Astrocyte (in vitro differentiated cells and primary cell): ENCODE data around the gene SLC7A8. TPM values are rescaled to one million over a fixed set of nuclear protein-coding genes. Genes with fewer than 3 reads are reported as not detected.

Source experiments
- DNase-seq: peaks from one replicate; pipeline ENCODE4 v3.0.0-alpha.2; 2010; ENCODE audit warnings: low read depth
- FAIRE-seq: peaks from 2 replicates; lab custom pipeline; 2011; peaks lifted over from hg19 to GRCh38; lab: Jason Lieb, UNC
- H2AFZ ChIP-seq: 2 replicates; pipeline ENCODE4 v1.6.0; 2012; ENCODE audit warnings: low read depth, low read length, inconsistent platforms
- H3K27ac ChIP-seq: 2 replicates; pipeline ENCODE4 v1.5.1; 2011; ENCODE audit warnings: low read depth, low read length, inconsistent platforms
- H3K27me3 ChIP-seq: 2 replicates; pipeline ENCODE4 v1.6.0; 2011; ENCODE audit warnings: low read length, inconsistent platforms; ENCODE audit not compliant: insufficient read depth
- H3K36me3 ChIP-seq: 2 replicates; pipeline ENCODE4 v1.5.1; 2011; ENCODE audit warnings: low read length, inconsistent platforms; ENCODE audit not compliant: insufficient read depth
- H3K4me1 ChIP-seq: 2 replicates; pipeline ENCODE4 v1.5.1; 2011; ENCODE audit warnings: low read length, inconsistent platforms; ENCODE audit not compliant: insufficient read depth
- H3K4me2 ChIP-seq: 2 replicates; pipeline ENCODE4 v1.6.0; 2012; ENCODE audit warnings: low read length, inconsistent platforms
- H3K4me3 ChIP-seq: 2 replicates; pipeline ENCODE4 v1.5.1; 2011; ENCODE audit warnings: low read depth, mild to moderate bottlenecking, low read length, inconsistent platforms; ENCODE audit not compliant: insufficient read depth
- H3K79me2 ChIP-seq: 2 replicates; pipeline ENCODE4 v1.6.0; 2012; ENCODE audit warnings: mild to moderate bottlenecking, low read length, inconsistent platforms; ENCODE audit not compliant: insufficient read depth
- H3K9ac ChIP-seq: 2 replicates; pipeline ENCODE4 v1.6.0; 2012; ENCODE audit warnings: mild to moderate bottlenecking, low read length, inconsistent platforms
- H3K9me3 ChIP-seq: 2 replicates; pipeline ENCODE4 v1.5.1; 2012; ENCODE audit warnings: low read depth, mild to moderate bottlenecking, low read length, inconsistent platforms; ENCODE audit not compliant: insufficient read depth
- H4K20me1 ChIP-seq: 2 replicates; pipeline ENCODE4 v1.6.0; 2012; ENCODE audit warnings: low read length, inconsistent platforms; ENCODE audit not compliant: insufficient read depth
- H3K27ac Mint-ChIP-seq: one replicate; pipeline ENCODE4 v1.8.0; 2021; ENCODE audit warnings: mild to moderate bottlenecking, mixed read lengths; ENCODE audit not compliant: unreplicated experiment
- H3K27me3 Mint-ChIP-seq: one replicate; pipeline ENCODE4 v1.8.0; 2021; ENCODE audit warnings: low read depth, mixed read lengths; ENCODE audit not compliant: unreplicated experiment
- H3K36me3 Mint-ChIP-seq: one replicate; pipeline ENCODE4 v1.8.0; 2021; ENCODE audit warnings: low read depth, mixed read lengths; ENCODE audit not compliant: unreplicated experiment
- H3K4me1 Mint-ChIP-seq: one replicate; pipeline ENCODE4 v1.8.0; 2021; ENCODE audit warnings: low read depth, mixed read lengths; ENCODE audit not compliant: unreplicated experiment
- H3K4me3 Mint-ChIP-seq: one replicate; pipeline ENCODE4 v1.8.0; 2021; ENCODE audit warnings: mild to moderate bottlenecking, moderate library complexity, mixed read lengths; ENCODE audit not compliant: unreplicated experiment
- H3K9me3 Mint-ChIP-seq: one replicate; pipeline ENCODE4 v1.8.0; 2021; ENCODE audit warnings: mild to moderate bottlenecking, mixed read lengths; ENCODE audit not compliant: unreplicated experiment
- CTCF ChIP-seq: IDR thresholded peaks from 2 replicates; pipeline ENCODE4 v1.5.1; 2011; ENCODE audit warnings: low read depth, mild to moderate bottlenecking, inconsistent platforms, low read length, moderate library complexity; ENCODE audit not compliant: insufficient read depth
- EZH2 ChIP-seq: IDR thresholded peaks from 2 replicates; pipeline ENCODE4 v1.6.1; 2012; ENCODE audit warnings: mild to moderate bottlenecking, low read length, inconsistent platforms; ENCODE audit not compliant: insufficient read depth
- total RNA-seq: library from RNA; stranded (reverse); gene quantifications from 2 replicates; pipeline ENCODE4 v1.2.1, GENCODE V29; 2021

The SLC7A8 gene
- total RNA-seq, 1 donor from 2014 or later, result 6.5 TPM

GRCh38 chr14:23183158-23183470 is 346 bp downstream of the SLC7A8 start:
- TF ChIP-seq EZH2 (no peak), CTCF (no peak)
- H3K4me3 Mint-ChIP-seq, result no peak overlapping the region
- H3K4me1 Mint-ChIP-seq, result peaks cover 7% of the 10 kb centered on the region
- H3K36me3 ChIP-seq, result no peaks in the 10 kb centered on the region
- no peaks in the 10 kb centered on the region for H3K27me3 Mint-ChIP-seq
- no peaks in the 10 kb centered on the region for H4K20me1 ChIP-seq
- no peaks in the 10 kb centered on the region for H3K9me3 Mint-ChIP-seq
- no peak overlapping the region for H3K9ac ChIP-seq
- H3K9me3 ChIP-seq, result no peaks in the 10 kb centered on the region
- FAIRE-seq (no peak), DNase-seq (no peak)
- peak overlapping the region; percentile 65 for H2AFZ ChIP-seq
- no peaks in the 10 kb centered on the region for H3K36me3 Mint-ChIP-seq
- H3K27ac ChIP-seq, result no peak overlapping the region
- peak overlapping the region; percentile 49 for H3K4me3 ChIP-seq
- H3K79me2 ChIP-seq, result no peaks in the 10 kb centered on the region
- peaks cover 33% of the 10 kb centered on the region for H3K27me3 ChIP-seq
- H3K27ac Mint-ChIP-seq, result no peak overlapping the region
- H3K4me1 ChIP-seq, result peaks cover 15% of the 10 kb centered on the region
- peak overlapping the region; percentile 89 for H3K4me2 ChIP-seq

GRCh38 chr14:23182372-23183157 is 895 bp downstream of the SLC7A8 start:
- Mint-ChIP-seq H3K27ac (no peak overlapping the region), H3K4me3 (no peak overlapping the region), H3K36me3 (no peaks in the 10 kb centered on the region), H3K9me3 (no peaks in the 10 kb centered on the region), H3K4me1 (peaks cover 7% of the 10 kb centered on the region), H3K27me3 (no peaks in the 10 kb centered on the region)
- no peaks in the 10 kb centered on the region for H4K20me1 ChIP-seq
- peaks cover 37% of the 10 kb centered on the region for H3K27me3 ChIP-seq
- no peaks in the 10 kb centered on the region for H3K36me3 ChIP-seq
- no peak for TF ChIP-seq CTCF
- no peak for TF ChIP-seq EZH2
- H3K9me3 ChIP-seq, result no peaks in the 10 kb centered on the region
- H3K9ac ChIP-seq, result no peak overlapping the region
- peaks cover 15% of the 10 kb centered on the region for H3K4me1 ChIP-seq
- H2AFZ ChIP-seq, result peak overlapping the region; percentile 36
- peak overlapping the region; percentile 49 for H3K4me3 ChIP-seq
- H3K79me2 ChIP-seq, result no peaks in the 10 kb centered on the region
- DNase-seq (no peak), FAIRE-seq (no peak)
- no peak overlapping the region for H3K27ac ChIP-seq
- H3K4me2 ChIP-seq, result peak overlapping the region; percentile 89

GRCh38 chr14:23181946-23182345 is 1.5 kb downstream of the SLC7A8 start:
- H3K9me3 ChIP-seq, result no peaks in the 10 kb centered on the region
- Mint-ChIP-seq H3K4me3 (no peak overlapping the region), H3K27ac (no peak overlapping the region), H3K4me1 (peaks cover 7% of the 10 kb centered on the region), H3K36me3 (no peaks in the 10 kb centered on the region), H3K27me3 (no peaks in the 10 kb centered on the region), H3K9me3 (no peaks in the 10 kb centered on the region)
- H3K79me2 ChIP-seq, result no peaks in the 10 kb centered on the region
- H3K9ac ChIP-seq, result no peak overlapping the region
- no peak for TF ChIP-seq CTCF
- TF ChIP-seq EZH2, result no peak
- H3K4me1 ChIP-seq, result peaks cover 15% of the 10 kb centered on the region
- H3K27me3 ChIP-seq, result peaks cover 41% of the 10 kb centered on the region
- FAIRE-seq (no peak), DNase-seq (no peak)
- H3K4me3 ChIP-seq, result no peak overlapping the region
- no peaks in the 10 kb centered on the region for H3K36me3 ChIP-seq
- no peak overlapping the region for H2AFZ ChIP-seq
- no peaks in the 10 kb centered on the region for H4K20me1 ChIP-seq
- no peak overlapping the region for H3K4me2 ChIP-seq
- H3K27ac ChIP-seq, result no peak overlapping the region
